Hematopoietic multipotent progenitor cell treated with erythropoietin and hydrocortisone succinate and interleukin-3 and kit ligand, for 8 days (in vitro differentiated cells): ENCODE measurements around the gene RSRP1.

Source experiments
- DNase-seq: peaks from one replicate; pipeline ENCODE4 v3.0.0-alpha.2; 2015

RSRP1 gene

DNA sequence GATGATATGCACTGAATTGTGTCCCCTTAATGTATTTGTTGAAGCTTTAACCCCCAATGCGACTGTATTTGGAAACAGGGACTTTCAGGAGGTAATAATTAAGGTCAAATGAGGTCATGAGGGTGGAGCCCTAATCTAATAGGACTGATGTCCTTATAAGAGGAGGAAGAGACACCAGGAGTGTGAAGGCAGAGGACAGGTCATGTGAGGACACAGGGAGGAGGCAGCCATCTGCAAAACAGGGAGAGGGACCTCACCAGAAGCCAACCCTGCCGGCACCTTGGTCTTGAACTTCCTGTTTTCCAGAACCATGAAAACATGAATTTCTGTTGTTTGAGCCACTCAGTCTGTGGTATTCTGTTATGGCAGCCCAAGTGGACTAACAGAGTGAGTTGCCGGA lies 30.2 kb downstream of the RSRP1 start:
- peak; percentile 68 for DNase-seq

DNA sequence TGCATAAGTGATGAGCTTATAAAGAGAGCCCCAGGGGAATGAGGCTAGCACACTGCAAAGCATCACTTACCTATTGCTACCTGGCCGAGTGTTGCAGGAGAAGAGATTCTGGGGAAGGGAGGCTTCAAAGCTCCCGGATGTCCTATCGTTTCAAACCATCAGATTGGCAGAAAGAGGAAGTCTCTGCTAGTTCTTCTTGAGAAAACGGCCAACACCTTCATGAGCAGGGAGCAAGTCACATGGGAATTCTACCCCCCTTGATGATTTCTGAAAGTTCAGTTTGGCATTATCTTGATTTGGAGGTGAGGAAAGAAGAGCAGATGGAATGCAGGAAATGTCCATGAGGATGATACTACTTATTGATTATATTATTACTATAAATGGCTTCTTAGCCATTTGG lies 31.1 kb downstream of the RSRP1 start:
- no peak for DNase-seq

DNA sequence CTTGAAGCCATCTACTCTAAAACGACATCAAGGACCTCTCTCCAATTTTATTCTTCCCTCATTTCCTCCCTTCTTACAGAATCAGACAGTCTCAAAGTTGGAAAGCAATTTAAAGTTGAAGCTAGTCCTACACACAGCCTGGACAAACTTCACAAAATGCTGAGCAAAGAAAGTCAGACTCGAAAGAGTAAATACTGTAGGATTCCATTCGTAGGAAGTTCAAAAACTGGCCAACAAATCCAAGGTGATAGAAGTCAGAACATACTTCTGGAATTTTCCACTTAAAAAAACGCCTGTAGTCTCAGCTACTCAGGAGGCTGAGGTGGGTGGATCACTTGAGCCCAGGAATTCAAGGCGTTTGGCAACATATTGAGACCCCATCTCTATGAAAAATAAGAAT lies 34.5 kb downstream of the RSRP1 start:
- DNase-seq, result no peak

DNA sequence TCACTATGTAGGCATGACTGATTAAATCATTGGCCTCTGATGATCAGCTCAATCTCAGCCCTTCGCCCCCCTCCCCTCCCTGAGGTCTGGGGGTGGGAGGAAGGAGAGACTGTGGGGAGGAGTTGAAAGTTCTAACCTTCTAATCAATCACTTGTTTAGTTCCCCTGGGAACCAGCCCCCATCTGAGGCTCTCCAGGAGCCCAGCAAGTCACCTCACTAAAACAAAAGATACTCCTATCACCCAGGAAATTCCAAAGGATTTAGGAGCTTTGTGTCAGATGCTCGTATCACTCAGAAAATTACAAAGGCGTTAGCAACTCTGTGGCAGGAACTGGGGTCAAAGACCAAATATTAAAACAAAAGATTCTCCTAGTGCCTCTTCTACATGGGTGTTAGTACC lies 36.5 kb downstream of the RSRP1 start:
- no peak for DNase-seq

DNA sequence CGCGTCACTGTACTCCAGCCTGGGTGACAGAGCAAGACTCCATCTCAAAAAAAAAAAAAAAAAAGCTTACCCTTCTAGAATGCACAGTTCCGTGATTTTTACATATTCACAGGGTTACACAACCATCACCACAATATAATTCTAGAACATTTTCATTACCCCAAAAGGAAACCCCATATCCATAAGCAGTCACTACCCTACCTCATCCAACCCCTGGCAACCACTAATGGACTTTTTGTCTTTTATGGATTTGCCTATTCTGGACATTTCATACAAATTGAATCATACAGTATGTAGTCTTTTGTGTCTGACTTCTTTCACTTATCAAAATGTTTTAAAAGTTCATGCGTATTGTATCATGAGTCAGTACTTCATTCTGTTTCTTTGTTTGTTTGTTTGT lies 37.7 kb downstream of the RSRP1 start:
- DNase-seq, result no peak

DNA sequence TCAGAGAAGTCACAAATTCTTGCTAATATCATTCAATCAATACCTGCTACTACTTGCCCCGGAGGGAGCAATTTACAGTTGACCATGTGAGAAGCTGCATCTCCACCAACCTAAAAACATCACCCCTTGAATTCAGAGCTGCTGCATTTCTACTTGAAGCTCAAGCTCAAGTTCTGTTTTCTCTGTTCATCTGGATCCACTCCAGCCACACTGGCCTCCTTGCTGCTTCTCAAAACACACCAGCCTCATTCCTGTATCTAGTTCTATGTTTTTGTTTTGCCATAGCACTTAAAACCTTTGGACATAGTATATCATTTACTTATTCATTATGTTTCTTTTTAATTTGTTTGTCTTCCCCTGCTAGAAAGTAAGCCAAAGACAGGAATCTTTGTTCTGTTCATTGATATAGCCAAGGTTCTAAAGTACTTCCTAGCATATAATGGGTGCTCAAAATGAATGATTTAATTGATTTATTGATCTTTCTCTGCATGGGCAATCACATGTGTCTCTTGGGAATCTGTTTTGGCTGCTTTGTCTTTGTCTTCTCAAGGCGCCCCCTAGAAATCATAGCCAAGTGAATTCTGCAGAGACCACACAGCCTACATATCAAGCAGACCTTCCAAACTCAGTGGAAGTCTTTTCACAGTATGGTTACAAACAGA lies 38.6 kb downstream of the RSRP1 start:
- DNase-seq, result no peak

DNA sequence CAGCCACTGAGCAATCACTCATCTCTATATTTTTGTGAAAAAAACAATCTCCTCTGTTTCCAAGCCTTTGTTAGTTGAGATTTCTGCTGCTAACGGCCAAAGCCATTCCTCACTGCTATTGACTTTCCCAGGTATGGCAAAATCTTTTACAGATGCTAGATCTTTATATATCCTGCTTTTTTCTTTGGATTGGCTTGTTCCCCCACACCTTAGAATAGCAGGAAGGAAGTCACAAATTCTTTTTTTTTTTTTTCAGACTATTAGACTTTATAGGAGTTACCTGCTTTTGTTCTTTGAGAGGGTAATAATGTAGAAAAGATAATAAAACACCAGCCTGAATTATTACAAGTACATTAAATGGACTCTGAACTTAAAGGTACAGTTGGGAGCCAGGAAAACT lies 39.2 kb downstream of the RSRP1 start:
- DNase-seq, result no peak

DNA sequence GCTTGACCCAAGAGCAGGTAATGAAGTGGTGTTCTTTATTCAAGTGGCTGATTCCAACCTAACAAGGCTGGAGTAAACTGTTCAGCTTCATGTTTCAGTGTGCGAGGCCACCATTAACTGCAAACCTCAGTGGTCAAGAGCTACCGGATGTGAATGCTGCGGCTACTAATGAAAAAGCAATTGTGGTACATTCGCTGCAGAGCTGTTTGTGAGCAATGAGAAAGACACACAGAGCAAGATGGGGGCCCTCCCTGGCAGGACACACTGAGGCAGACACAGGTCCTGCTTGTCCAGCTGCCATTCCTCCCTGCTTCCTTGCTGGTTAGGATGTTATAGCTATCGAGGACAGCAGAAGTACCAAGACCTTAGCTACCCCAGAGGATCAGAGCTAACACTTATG lies 41.1 kb downstream of the RSRP1 start:
- no peak for DNase-seq

DNA sequence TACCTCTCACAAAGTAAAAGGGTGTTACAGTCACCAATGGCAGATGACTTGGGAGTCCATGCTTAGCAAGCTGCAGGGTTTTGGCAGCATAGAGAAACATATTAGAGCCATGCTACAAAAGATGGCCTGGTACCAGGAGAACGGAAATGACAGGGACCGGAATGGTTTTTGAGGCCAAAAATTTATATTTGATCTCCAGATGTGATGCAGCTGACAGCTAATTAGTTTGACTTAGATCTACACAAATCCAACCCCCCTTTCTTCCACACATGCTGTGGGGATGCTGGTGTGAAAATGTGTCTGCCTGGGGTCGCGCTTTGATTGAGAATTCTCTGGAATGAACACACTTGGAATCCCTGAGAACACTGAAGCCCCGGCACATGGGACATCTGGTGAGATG lies 41.5 kb downstream of the RSRP1 start:
- no peak for DNase-seq

DNA sequence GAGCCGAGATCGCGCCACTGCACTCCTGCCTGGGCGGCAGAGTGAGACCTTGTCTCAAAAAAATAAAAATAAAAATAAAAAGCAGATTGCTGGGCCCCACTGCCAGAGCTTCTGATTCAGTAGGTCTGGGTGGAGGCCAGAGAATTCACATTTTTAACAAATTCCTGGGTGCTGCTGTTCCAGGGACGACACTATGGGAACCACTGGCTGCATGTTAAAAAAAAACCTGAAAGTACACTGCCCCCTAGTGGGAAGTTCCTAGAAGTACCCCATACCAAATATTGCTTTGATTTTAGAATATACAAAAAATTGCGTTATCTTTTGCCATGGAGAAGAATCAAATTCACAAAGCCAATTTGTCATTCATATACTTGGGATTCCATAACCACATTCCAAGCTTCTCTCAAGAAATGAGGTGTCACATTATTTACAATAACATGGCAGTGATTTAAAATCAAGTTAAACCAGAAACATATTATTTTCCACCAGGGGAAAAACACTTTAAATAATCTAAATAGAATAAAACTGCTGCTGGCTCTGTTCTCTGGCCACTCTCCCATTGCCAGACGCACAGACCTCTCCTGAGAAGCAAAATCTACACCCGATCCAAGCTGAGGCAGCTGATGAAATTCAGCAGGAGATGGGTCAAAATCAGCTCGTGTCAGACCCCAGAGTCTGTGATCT lies 42.3 kb downstream of the RSRP1 start:
- peak; percentile 63 for DNase-seq

DNA sequence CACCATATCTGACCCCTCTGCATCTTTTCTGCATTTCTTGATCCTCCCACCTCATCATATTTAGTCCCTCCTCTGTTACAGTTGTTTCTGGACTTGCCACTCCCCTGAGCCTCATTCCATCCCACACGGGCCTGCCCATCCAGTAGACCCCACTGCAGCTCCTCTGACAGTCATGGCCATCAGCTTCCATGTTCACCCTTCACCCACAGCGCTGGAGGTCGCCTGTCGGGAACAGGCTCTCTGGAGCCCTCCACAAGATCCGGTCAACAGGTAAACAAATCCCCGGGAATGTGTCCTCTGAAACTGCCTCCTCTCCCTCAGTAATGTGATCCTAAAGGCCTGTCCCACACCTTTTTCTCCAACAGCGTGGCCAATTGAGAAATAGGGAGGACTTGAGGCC lies 46.2 kb downstream of the RSRP1 start:
- DNase-seq, result no peak

DNA sequence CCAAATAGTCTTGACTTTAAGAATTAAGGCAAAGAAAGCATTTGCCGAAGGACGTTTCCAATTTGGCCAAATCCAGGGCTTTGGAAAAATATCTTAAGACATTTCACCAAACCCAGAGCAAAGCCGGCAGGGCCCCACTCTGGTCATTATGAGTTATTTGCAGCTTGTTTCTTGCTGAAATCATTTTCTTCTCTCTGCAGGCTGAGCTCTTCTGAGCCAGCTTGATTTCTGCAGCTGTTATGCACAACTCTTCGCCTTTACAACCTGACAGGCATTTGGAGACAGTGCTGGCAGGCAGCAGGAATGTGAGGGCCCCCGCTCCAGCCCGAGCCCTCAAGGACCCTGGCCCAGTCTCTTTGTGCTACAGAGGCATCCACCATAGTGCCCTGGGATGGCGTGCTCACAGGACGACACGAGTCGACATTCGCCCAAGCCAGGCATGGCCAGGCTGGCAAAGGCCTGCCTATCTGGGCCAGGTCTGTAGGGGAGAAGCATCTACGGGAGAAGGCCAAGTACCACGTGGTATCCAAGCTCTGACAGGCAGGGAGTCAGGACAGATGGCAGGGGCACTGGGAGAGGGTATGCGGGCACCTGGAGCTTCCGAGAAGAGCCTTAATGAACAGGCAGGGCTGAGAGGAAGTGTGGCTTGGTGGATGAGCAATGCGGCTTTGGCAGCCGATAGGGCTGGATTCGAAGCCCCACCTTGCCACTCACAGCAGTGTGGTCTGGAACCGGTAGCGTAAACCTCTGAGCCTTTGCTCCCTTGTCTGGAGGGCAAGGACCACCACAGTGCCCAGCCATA lies 47.2 kb downstream of the RSRP1 start:
- no peak for DNase-seq

DNA sequence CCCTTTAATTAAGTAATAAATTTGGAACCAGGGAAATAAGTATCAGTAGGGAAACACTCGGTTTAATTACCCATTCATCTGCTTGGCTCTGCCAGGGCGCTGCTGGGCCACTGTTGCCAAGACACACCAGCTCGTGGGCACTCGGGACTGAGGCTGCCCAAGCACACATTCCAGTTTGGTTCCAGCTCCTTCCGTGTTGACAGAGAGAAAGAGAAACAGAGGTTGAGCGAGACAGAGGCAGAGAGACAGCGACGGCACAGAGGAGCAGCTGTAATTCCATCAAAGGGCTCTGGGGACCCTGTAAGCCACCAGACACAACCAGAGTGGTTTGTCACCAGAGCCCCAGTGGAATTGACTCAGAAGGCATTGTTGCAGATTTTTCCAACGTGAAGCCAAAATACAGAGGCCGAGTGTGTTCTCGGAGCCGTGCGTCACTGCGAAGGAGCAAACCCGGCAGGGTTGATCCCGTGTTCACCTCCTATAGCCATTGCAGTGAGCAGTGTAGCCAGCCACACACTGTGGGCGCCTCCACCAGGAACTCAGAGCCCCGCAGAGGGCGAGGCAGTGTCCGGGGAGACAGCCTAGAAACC lies 48.5 kb downstream of the RSRP1 start:
- peak; percentile 9 for DNase-seq

DNA sequence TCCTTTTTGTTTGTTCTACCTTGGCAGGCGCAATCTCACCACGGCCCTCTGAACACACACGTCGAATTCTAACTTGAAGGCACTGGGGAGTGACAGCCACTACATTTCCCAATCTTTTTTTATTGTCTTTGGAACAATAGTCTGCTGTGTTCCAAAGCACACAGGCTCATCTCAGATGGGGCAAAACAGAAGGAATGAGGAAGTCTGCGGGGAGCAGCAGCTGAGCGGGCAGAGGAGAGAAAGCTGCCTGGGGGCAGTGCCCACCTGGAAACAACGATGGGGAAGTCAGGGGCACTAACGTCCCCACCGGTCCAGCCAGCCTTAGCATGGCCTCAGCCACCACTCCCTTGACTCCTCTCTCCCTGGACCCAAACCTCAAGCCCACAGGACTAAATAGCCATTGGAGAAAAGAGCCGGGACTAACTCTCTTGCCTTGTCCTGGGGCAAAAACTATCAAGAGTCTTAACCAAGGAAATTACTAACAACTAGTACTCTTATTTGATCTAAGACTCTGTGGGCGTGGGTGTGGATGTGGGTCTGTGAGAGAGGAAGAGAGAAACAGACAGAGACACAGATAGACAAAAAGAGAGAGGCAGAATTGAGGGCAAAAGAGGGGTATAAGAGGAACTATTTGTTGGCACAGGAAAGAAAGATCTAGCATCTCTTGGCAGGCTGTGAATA lies 49.1 kb downstream of the RSRP1 start:
- DNase-seq, result no peak

DNA sequence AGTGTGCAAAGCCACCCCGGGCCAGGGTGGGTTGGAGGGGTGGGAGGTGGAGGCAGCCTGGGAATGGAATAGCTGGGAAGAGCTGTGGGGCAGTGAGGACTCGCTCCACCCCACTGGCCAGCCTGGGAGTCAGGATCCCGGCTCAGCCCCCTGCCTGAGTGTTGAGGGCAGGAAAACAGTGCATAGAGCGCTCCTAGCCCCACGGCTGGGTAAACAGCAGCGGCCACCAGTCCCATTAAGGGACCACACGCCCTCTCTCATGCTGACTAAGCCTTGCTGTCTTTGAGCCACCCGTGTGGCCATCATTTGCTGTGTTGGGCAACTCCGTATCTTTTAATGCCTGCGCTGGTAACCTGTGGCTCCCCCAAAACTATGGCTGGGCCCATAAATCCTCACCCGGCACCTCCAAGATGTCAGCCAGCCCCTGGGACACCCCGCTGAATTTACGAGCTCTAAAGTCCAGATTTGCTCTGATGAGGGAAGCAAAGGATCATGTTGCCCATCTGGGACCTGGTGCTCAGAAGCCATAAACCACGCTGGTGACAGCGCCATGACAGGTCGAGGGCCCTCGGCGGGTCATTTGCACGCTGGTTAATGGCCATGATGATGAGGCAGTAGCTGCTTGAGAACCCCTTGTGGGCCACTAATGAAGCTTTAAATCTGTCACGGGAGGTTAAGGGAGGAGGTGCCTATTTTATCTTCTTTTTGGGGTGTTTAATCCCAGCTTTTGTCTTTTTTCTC lies 49.8 kb downstream of the RSRP1 start:
- DNase-seq, result no peak

DNA sequence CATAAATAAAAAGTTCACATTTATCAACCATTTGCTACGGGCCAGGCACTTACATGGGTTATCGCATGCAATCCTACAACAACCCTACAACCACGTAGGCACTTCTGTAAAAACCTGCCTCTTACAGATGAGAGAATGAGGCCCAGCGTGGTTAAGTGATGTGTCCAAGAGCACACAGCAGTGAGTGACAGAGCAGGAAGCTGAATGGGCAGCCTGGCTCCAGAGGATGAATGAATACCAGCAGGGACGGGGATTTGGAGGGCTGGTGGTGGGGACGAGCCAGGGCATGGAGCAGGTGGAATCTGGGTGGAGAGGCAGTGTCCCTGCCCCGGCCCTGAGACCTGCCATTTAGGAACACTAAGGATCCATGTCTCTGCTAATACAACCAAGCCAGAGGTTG lies 50.4 kb downstream of the RSRP1 start:
- no peak for DNase-seq

DNA sequence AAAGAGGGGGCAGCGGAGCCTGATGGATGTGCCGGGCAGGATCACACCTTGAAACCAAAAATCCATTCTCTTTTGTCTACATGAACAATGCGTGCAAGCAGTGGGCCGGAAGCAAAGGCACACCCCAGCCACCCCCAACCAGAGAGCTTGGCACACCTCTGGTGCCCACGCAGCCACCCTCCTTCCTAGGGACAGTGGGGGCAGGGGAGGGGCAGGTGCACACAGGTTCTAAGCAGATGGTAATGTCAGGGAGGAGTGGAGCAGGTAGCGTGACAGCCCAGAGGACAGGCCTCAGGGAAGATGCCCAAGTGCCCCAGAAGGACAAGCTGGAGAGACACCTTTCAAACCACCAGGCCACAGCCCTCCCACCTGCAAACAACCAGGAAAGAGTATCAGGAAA lies 51.4 kb downstream of the RSRP1 start:
- DNase-seq, result no peak

DNA sequence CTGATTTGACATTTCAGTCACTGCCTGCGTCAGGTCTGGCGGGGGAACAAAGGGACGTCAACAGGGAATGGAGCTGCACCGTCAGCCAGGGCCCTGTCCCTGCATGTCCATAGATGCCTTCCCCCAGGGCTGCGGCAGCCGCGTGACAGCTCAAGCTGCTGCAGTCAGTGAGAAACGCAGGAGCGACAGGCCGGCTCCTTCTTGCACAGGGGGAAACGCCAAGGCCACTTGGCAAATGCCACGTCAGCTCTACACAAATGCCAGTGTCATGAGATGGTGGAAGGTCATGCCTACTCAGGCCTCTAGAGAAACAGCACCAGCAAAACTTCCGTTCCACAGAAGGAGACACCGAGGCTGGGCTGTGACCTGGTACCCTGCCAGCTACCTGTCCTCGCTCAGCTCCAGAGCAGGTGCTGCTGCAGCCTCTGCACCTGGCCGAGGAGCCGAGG lies 52.7 kb downstream of the RSRP1 start:
- DNase-seq, result no peak

DNA sequence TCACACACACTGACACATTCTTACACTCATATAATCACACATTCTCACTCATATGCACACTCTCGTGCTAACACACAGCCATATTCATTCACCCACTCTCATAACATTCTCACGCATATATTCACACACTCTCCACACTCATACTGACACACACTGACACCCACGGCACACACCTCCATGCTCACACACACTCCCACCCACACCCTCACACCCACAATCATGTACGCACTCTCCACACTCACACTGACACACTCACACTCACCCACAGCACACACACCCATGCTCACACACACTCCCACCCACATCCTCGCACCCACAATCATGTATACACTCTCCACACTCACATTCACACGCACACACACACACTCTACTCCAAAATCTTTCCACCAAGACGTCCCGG lies 53.2 kb downstream of the RSRP1 start:
- no peak for DNase-seq

DNA sequence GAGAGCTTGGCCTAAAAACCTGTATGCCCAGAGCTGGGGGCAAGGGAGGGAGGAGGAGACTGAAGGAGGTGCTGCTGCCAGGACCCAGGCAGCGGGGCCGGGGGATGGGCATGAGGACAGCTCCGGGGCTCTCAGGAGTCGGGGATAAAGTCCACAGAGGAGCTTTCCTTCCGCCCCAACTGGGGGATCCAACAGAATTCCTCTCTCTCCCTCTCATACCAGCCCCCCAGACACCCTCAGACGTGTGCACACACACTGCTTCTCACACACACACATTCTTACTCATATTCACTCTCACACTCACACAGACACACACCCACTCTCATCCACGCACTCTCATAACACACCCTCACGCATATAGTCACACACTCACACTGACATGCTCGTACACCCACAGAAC lies 54.0 kb downstream of the RSRP1 start:
- no peak for DNase-seq
